Femur (tissue), 1 donor: Measurements from ENCODE around the gene JAML.

Experiments used
- DNase-seq: peaks from one replicate; pipeline ENCODE4 v3.0.0-alpha.2; 2017

Gene JAML

GRCh38 chr11:118215262-118215661 is 9.5 kb downstream of the JAML start:
- no peak for DNase-seq

GRCh38 chr11:118214210-118214914 is 10.4 kb downstream of the JAML start:
- DNase-seq: no peak

GRCh38 chr11:118213781-118214180 is 11.0 kb downstream of the JAML start:
- DNase-seq: no peak

- DNase-seq: no peak
Measured at GRCh38 chr11:118213201-118213600, 11.6 kb downstream of the JAML start.

GRCh38 chr11:118212781-118213191 is 12.0 kb downstream of the JAML start:
- DNase-seq: no peak

- DNase-seq: no peak
Measured at GRCh38 chr11:118212131-118212725, 12.6 kb downstream of the JAML start.

- no peak for DNase-seq
Measured at GRCh38 chr11:118211006-118211405, 13.8 kb downstream of the JAML start.

- DNase-seq: no peak
Measured at GRCh38 chr11:118210323-118210722, 14.5 kb downstream of the JAML start.

GRCh38 chr11:118209033-118209432 is 15.8 kb downstream of the JAML start:
- DNase-seq: no peak

GRCh38 chr11:118207079-118207478 is 17.7 kb downstream of the JAML start:
- DNase-seq: no peak

GRCh38 chr11:118206391-118207031 is 18.3 kb downstream of the JAML start:
- DNase-seq: no peak

GRCh38 chr11:118205606-118206378 is 19.0 kb downstream of the JAML start:
- no peak for DNase-seq

GRCh38 chr11:118202599-118203422 is 22.0 kb downstream of the JAML start:
- DNase-seq: no peak

GRCh38 chr11:118201966-118202365 is 22.8 kb downstream of the JAML start:
- no peak for DNase-seq

GRCh38 chr11:118200901-118201680 is 23.7 kb downstream of the JAML start:
- DNase-seq: no peak

GRCh38 chr11:118200497-118200896 is 24.3 kb downstream of the JAML start:
- DNase-seq: no peak

GRCh38 chr11:118199135-118199534 is 25.7 kb downstream of the JAML start:
- DNase-seq: no peak

GRCh38 chr11:118198370-118198769 is 26.4 kb downstream of the JAML start:
- peak; percentile 85 for DNase-seq

GRCh38 chr11:118194835-118195627 is 29.8 kb downstream of the JAML start:
- DNase-seq: peak; percentile 69

GRCh38 chr11:118193910-118194566 is 30.8 kb downstream of the JAML start:
- no peak for DNase-seq
